ENCODE measurements around the gene CHD5.

The CHD5 gene

DNA sequence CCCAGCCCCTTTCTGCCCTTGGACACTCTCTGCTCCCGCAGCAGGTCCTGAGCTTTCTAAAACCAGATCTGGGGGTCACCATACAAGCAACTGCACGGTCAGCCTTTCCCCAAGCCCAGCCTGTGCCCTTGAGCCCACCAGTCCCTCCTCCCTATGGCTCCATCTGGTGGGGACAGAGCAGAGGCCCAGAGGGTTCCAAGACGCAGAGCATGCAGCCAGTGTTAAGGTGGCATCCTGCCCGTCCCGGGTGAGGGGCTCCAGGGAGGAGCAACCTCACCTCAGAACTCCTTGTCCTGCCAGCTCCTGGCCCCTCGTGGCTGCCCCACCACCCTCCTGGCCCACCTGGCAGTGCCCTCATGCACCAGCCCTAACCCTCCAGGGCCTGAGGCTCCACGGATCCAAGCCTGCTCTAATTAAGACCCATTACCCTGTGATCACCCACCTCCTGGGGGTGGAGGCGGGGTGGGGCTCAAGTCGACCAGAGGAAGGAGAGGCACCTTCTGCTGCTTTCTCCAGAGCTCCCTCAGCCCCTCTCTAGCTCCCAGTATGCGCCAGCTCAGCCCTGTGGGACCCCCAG lies 8.5 kb downstream of the CHD5 start:
- H3K4me3 ChIP-seq, result no peak overlapping the region
- no peak overlapping the region for H3K9ac ChIP-seq (ENCODE audit: insufficient read length)
- H3K27ac ChIP-seq, result no peak overlapping the region
- no peak for DNase-seq (ENCODE audit: low read depth, low spot score)
- no peaks in the 10 kb centered on the region for H3K36me3 ChIP-seq (ENCODE audit: insufficient read depth, low read length)
- H3K9me3 ChIP-seq (ENCODE audit: low read depth, low read length), result no peaks in the 10 kb centered on the region
- TF ChIP-seq POLR2AphosphoS5 (IDR thresholded peaks at IDR 0.05; ENCODE audit: borderline replicate concordance, low read depth, low read length) (no peak), EZH2 (IDR thresholded peaks at IDR 0.05) (no peak), FOXP2 (optimal IDR thresholded peaks at IDR 0.05; ENCODE audit: control extremely low read depth, extremely low read length, insufficient read depth) (no peak)

DNA sequence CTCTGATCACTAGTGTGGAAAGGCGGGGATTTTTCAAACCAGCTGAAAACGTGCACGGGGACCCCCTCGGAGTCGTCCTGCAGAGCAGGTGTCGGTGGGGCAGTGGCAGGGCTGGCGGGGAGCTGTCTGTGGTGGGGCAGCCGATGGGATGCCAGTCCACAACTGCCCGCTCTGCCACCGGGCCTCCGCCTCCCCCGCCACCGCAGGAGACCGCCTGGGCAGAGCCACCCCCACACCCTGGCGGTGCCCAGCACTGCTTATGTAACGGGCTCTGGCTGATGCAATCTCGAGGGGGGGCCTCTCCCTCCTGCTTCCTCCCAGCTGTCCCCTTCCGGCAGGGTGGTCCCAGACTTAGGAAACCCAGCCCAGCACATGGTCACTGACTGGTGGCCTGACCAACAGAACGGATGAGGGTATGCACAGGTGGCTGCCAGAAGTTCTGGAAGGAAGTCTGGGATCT lies 9.3 kb downstream of the CHD5 start:
- Histone ChIP-seq H3K27ac (no peak overlapping the region), H3K36me3 (ENCODE audit: insufficient read depth, low read length) (no peaks in the 10 kb centered on the region), H3K4me3 (no peak overlapping the region), H3K9me3 (ENCODE audit: low read depth, low read length) (no peaks in the 10 kb centered on the region), H3K9ac (ENCODE audit: insufficient read length) (no peak overlapping the region)
- no peak for TF ChIP-seq POLR2AphosphoS5 (IDR thresholded peaks at IDR 0.05; ENCODE audit: borderline replicate concordance, low read depth, low read length)
- TF ChIP-seq EZH2 (IDR thresholded peaks at IDR 0.05), result no peak
- no peak for TF ChIP-seq FOXP2 (optimal IDR thresholded peaks at IDR 0.05; ENCODE audit: control extremely low read depth, extremely low read length, insufficient read depth)
- DNase-seq (ENCODE audit: low read depth, low spot score), result no peak

DNA sequence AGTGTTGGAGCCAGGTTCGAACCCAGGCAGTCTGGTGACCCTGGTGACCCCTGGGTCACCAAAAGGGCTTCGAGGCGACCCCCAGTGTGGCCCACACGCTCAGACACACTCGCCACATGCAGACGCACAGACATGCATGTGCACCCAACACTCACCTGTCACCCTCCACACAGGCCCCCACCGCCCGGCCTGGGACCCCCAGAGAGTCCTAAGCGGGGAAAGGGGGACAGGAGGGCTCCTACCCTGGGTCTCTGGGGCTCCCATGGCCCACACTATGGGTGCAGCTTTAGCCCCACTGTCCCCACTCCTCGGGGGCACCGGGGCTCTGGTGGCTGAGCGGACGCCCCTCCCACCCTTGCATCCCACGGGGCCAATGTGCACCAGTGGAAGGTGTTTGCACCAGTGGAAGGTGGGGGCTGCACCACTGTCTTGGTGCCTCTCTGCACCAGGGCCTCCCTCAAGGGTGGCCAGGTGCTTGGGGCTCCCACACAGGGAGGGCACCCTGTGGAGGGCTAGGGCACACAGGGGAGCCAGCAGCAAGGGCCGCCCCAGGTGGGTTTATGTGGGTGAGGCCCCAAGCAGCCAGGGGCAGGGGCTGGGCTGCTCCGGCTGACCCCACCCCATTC lies 9.9 kb downstream of the CHD5 start:
- no peaks in the 10 kb centered on the region for H3K9me3 ChIP-seq (ENCODE audit: low read depth, low read length)
- no peak overlapping the region for H3K4me3 ChIP-seq
- no peaks in the 10 kb centered on the region for H3K36me3 ChIP-seq (ENCODE audit: insufficient read depth, low read length)
- no peak overlapping the region for H3K9ac ChIP-seq (ENCODE audit: insufficient read length)
- no peak overlapping the region for H3K27ac ChIP-seq
- TF ChIP-seq FOXP2 (optimal IDR thresholded peaks at IDR 0.05; ENCODE audit: control extremely low read depth, extremely low read length, insufficient read depth), result no peak
- no peak for TF ChIP-seq POLR2AphosphoS5 (IDR thresholded peaks at IDR 0.05; ENCODE audit: borderline replicate concordance, low read depth, low read length)
- no peak for DNase-seq (ENCODE audit: low read depth, low spot score)

DNA sequence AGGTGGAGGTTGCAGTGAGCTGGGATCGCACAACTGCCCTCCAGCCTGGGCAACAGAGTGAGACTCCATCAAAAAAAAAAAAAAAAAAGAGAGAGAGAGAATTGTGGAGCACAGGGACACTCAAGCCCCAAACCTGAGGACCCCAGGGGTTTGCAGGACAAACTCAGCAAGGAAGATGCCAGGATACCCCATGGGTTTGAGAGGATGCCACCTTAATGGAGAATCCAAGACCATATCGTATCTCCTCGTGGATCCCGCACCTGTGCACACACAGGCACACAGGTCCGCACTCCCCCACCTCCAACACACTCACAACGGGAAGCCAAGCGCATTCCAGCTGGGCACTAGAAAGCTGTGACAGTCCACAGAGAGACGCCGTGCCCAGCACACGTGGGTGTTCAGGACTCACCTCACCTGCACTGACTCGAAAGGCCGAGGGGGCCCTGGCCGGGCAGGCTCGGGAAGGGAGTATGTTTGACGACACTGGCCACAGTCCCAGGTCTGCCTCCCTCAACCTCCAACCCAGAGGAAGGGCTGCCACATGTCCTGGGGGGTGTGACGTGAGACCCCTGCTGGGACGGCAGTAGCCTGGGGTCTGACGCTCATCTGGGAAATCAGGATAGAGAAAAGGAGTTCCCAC lies 11.1 kb downstream of the CHD5 start:
- no peaks in the 10 kb centered on the region for H3K9me3 ChIP-seq (ENCODE audit: low read depth, low read length)
- no peak for TF ChIP-seq POLR2AphosphoS5 (IDR thresholded peaks at IDR 0.05; ENCODE audit: borderline replicate concordance, low read depth, low read length)
- TF ChIP-seq FOXP2 (optimal IDR thresholded peaks at IDR 0.05; ENCODE audit: control extremely low read depth, extremely low read length, insufficient read depth), result no peak
- TF ChIP-seq EZH2 (IDR thresholded peaks at IDR 0.05), result no peak
- H3K4me3 ChIP-seq, result no peak overlapping the region
- H3K9ac ChIP-seq (ENCODE audit: insufficient read length), result no peak overlapping the region
- H3K36me3 ChIP-seq (ENCODE audit: insufficient read depth, low read length), result no peaks in the 10 kb centered on the region
- no peak overlapping the region for H3K27ac ChIP-seq
- DNase-seq (ENCODE audit: low read depth, low spot score), result no peak

DNA sequence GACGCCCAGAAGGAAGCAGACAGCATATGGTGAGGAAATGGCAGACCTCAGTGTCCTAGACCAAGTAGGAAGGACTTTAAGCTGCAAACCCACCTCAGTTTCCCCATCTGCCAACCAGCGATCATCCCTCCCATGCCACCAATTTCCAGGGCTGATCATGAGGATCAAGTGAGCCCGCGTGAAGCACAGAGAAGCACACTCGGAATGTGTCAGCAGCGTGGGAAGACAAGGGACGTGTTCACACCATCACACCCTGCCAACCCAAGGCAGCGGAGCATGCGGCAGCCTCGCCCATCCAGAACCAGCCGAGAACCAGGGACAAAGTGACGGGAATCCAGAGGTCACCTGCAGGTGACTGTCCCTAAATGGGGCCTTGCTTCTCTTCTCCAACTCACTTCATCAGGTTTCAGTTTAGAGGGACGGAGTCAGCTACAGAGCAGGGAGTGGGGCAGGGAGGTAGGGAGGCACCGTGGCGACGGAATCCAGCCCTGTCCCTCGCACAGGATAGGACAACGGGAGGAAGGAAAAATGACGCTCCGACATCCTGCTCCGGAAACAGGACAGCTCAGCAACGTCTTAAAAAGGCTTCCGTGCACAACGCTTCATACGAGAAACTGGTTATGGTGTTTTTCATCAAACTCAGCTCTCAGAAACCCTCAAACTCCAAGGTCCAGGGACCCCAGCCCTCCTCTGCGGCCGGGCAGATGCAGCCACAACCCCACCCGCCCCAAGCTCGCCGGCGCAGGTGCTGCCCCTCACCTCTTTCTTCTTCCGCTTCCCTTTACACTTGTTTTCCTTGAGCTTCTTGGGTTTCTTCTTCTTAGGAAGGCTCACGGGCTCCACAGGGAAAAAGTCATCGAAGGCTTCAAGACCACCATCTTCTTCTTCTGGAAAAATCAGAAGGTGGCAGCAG lies 12.5 kb downstream of the CHD5 start:
- H3K36me3 ChIP-seq (ENCODE audit: insufficient read depth, low read length), result no peaks in the 10 kb centered on the region
- H3K9ac ChIP-seq (ENCODE audit: insufficient read length), result no peak overlapping the region
- no peak overlapping the region for H3K4me3 ChIP-seq
- no peaks in the 10 kb centered on the region for H3K9me3 ChIP-seq (ENCODE audit: low read depth, low read length)
- H3K27ac ChIP-seq, result no peak overlapping the region
- no peak for TF ChIP-seq FOXP2 (optimal IDR thresholded peaks at IDR 0.05; ENCODE audit: control extremely low read depth, extremely low read length, insufficient read depth)
- no peak for TF ChIP-seq EZH2 (IDR thresholded peaks at IDR 0.05)
- TF ChIP-seq POLR2AphosphoS5 (IDR thresholded peaks at IDR 0.05; ENCODE audit: borderline replicate concordance, low read depth, low read length), result no peak
- DNase-seq (ENCODE audit: low read depth, low spot score), result no peak

DNA sequence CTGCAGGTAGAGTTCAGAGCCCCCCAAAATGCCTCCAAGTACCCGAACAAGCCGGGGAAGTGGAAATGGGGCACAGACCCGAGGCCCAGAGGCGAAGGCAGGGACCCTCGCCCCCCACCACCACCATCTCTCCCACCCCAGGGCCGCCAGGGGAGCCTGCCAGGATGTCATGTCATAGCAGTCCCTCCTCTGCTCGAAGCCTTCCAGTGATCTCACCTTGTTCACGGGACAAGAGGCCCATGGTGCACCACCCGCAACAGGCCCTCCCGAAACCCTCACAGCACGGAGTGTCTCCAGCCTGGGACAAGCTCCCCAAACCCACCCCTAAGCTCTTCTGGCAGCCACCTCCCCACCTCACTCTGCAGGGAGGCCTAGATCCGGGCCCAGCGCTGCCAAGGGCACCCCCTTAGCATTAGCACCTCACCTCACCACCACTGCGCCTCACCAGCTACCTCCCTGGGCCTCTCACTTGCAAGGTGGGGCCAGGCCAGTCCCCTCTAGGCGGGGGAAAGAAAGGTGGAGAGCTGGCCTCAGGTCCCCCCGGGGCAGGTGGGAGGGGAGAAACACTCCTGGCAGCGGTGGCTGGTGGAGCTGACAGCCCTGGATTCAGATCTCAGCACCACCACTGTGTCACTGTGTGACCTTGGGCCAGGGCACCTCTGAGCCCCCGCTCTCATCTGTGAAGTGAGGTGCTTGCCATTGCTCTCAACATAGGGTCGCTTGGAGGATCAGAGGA lies 13.3 kb downstream of the CHD5 start:
- Histone ChIP-seq H3K9me3 (ENCODE audit: low read depth, low read length) (no peaks in the 10 kb centered on the region), H3K9ac (ENCODE audit: insufficient read length) (no peak overlapping the region), H3K36me3 (ENCODE audit: insufficient read depth, low read length) (no peaks in the 10 kb centered on the region), H3K4me3 (no peak overlapping the region), H3K27ac (no peak overlapping the region)
- DNase-seq (ENCODE audit: low read depth, low spot score), result no peak
- no peak for TF ChIP-seq POLR2AphosphoS5 (IDR thresholded peaks at IDR 0.05; ENCODE audit: borderline replicate concordance, low read depth, low read length)
- TF ChIP-seq EZH2 (IDR thresholded peaks at IDR 0.05), result no peak
- no peak for TF ChIP-seq FOXP2 (optimal IDR thresholded peaks at IDR 0.05; ENCODE audit: control extremely low read depth, extremely low read length, insufficient read depth)

DNA sequence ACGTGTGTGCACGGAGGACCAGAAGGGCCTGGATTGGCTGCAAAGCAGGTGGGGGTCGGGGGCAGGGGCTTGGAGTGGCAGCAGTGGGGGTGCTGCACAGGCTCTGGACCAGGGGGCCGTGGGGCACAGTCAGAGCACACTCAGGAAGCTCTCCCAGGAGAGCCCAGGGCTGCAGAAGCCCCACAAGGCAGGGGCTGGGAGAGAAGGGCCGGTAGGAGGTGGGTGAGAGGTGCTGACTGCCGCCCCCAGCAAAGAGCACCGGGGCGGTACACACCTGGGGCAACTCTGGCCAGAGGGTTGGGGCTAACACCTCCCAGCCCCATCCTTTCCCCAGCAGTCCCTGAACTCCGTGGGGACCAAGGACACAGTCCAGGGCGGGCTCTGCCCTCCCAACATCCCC lies 13.9 kb downstream of the CHD5 start:
- DNase-seq (ENCODE audit: low read depth, low spot score), result no peak
- Histone ChIP-seq H3K27ac (no peak overlapping the region), H3K4me3 (no peak overlapping the region), H3K9ac (ENCODE audit: insufficient read length) (no peak overlapping the region), H3K9me3 (ENCODE audit: low read depth, low read length) (no peaks in the 10 kb centered on the region), H3K36me3 (ENCODE audit: insufficient read depth, low read length) (no peaks in the 10 kb centered on the region)
- TF ChIP-seq POLR2AphosphoS5 (IDR thresholded peaks at IDR 0.05; ENCODE audit: borderline replicate concordance, low read depth, low read length), result no peak
- no peak for TF ChIP-seq FOXP2 (optimal IDR thresholded peaks at IDR 0.05; ENCODE audit: control extremely low read depth, extremely low read length, insufficient read depth)
- TF ChIP-seq EZH2 (IDR thresholded peaks at IDR 0.05), result no peak
